HG03460 (cell line): Measurements from ENCODE around the gene TAAR2.
"Not testable (repeated sequence)": the region's sequence is repeated elsewhere in the genome, so short reads cannot be mapped to it uniquely, and the experiment has no call there.

ENCODE experiments used
- ATAC-seq: cut with Tn5 transposase; IDR thresholded peaks from one replicate; pipeline ENCODE4 v1.9.1; 2021; ENCODE audit not compliant: unreplicated experiment

Gene TAAR2, protein sequence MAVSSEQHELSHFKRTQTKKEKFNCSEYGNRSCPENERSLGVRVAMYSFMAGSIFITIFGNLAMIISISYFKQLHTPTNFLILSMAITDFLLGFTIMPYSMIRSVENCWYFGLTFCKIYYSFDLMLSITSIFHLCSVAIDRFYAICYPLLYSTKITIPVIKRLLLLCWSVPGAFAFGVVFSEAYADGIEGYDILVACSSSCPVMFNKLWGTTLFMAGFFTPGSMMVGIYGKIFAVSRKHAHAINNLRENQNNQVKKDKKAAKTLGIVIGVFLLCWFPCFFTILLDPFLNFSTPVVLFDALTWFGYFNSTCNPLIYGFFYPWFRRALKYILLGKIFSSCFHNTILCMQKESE

DNA sequence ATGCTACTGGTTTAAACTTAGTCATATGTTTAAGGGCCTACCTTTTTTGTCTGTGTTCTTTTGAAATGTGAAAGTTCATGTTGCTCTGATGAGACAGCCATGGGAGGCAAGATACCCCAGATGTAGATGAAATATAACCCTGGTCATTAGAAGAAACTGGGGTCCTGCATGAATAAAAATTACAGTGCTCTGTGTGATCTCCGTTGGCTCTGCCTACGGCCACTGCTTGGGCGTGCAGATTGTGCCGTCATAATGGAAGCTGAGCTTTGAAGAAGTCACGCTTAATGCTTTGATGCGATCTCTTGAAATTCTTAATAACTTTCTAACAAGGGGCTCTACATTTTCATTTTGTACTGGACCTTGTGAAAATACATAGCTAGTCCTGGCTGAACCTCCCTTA is at the start of gene TAAR2:
Gene TAAR2 (minus strand): TSS at position 101 of the 400 bp plus-strand sequence. CDS start 0 bp downstream, at position 101.
- no peak for ATAC-seq

GRCh38 chr6:132673376-132674094 is 49.5 kb upstream of the TAAR2 start:
- no peak for ATAC-seq

- no peak for ATAC-seq
These were observed 47.2 kb upstream of the TAAR2 start for GRCh38 chr6:132671295-132671694.

GRCh38 chr6:132669690-132670291 is 45.7 kb upstream of the TAAR2 start:
- ATAC-seq: no peak

GRCh38 chr6:132666118-132666517 is 42.0 kb upstream of the TAAR2 start:
- no peak for ATAC-seq

GRCh38 chr6:132664309-132665034 is 40.4 kb upstream of the TAAR2 start:
- ATAC-seq: no peak

DNA sequence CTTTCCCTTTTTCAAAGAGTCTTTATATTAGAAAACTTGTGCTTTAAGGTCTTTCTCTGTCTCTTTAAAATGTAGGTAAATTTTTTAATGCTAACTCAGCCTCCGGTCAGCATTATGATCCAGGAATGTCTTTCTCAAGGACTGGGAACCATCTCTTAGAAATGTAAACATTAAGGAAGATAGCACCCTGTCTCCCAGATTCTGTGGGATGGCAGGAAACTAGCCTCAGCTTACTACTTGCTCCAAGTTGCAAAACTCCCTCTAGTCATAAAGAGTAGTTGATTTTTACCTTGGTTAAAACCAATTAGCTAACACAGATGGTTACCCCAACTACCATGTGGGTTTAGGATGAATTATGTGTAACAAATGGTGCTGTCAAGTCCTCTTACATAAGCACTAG is 39.6 kb upstream of the TAAR2 start:
- ATAC-seq: no peak

- ATAC-seq: no peak
These were observed 37.8 kb upstream of the TAAR2 start for GRCh38 chr6:132661906-132662305.

- no peak for ATAC-seq
These were observed 35.0 kb upstream of the TAAR2 start, which contains the start of gene TAAR1 for GRCh38 chr6:132659082-132659481. Gene TAAR1, minus strand, starts transcription at chr6:132659182. Its CDS starts 13,179 bp downstream, at chr6:132646003.

- no peak for ATAC-seq
These were observed 27.0 kb upstream of the TAAR2 start for GRCh38 chr6:132651062-132651461.

GRCh38 chr6:132650429-132650828 is 26.4 kb upstream of the TAAR2 start:
- no peak for ATAC-seq

GRCh38 chr6:132648828-132649227 is 24.8 kb upstream of the TAAR2 start:
- no peak for ATAC-seq

- ATAC-seq: peak; percentile 78
These were observed 24.3 kb upstream of the TAAR2 start for GRCh38 chr6:132648356-132648755.

DNA sequence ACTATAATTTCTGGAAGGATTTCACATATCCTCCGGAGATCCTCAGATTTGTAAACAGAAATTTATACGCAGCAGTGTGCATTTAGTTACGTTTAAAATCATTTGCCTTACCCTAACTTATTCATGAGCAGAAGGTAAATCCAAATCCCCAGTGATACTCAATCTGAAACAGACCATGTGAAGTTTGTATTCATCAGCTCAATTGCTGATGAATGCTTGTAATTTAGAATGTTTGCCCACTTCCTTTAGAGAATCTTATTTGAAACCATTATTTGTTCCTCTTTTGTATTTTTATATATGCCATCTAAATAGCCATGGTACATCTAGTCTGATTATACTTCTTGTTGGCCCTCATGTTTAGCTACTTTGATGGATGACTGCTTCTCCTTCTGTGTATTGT is 19.5 kb upstream of the TAAR2 start:
- ATAC-seq: no peak

DNA sequence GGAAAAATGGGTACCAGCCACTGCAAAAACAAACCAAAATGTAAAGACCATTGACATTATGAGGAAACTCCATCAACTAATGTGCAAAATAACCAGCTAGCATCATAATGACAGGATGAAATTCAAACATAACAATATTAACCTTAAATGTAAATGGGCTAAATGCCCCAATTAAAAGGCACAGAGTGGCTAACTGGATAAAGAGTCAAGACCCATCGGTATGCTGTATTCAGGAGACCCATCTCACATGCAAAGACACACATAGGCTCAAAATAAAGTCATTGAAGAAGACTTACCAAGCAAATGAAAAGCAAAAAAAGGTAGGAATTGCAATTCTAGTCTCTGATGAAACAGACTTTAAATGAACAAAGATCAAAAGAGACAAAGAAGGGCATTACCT is 13.1 kb upstream of the TAAR2 start:
- ATAC-seq: not testable (repeated sequence)

- not testable (repeated sequence) for ATAC-seq
These were observed 11.8 kb upstream of the TAAR2 start for GRCh38 chr6:132635906-132636305.

- not testable (repeated sequence) for ATAC-seq
These were observed 11.2 kb upstream of the TAAR2 start for GRCh38 chr6:132635288-132635687.

GRCh38 chr6:132634796-132635195 is 10.7 kb upstream of the TAAR2 start:
- ATAC-seq: no peak

GRCh38 chr6:132633362-132633761 is 9.3 kb upstream of the TAAR2 start:
- ATAC-seq: no peak

- ATAC-seq: no peak
These were observed 799 bp downstream of the TAAR2 start for GRCh38 chr6:132623106-132623845.
